ENCODE measurements around the gene SYTL1. TPM values are rescaled to one million over a fixed set of nuclear protein-coding genes. Genes with fewer than 3 reads are reported as not detected.

The SYTL1 gene
- polyA plus RNA-seq, 3 donors: 0.67 to 104 (median 12.5) TPM

- H3K27ac ChIP-seq (ENCODE audit: low read depth, low read length): no peak overlapping the region
- 92 to 96% (median 95%) methylated on average over 16 to 18 of the region's 18 CpGs for WGBS, 3 donors
Measured at GRCh38 chr1:27393641-27394281, 51.9 kb downstream of the SYTL1 start.

GRCh38 chr1:27394282-27394658, 52.4 kb downstream of the SYTL1 start:
- no peak overlapping the region for H3K27ac ChIP-seq (ENCODE audit: low read depth, low read length)
- WGBS, 3 donors: 94 to 97% (median 95%) methylated on average over 9 of the region's 9 CpGs

GRCh38 chr1:27394925-27395324, 53.1 kb downstream of the SYTL1 start:
- 61 to 75% (median 64%) methylated on average over 1 of the region's 1 CpG for WGBS, 3 donors
- H3K27ac ChIP-seq (ENCODE audit: low read depth, low read length): no peak overlapping the region

GRCh38 chr1:27395441-27396195, 53.8 kb downstream of the SYTL1 start:
- WGBS, 3 donors: 5 to 7% (median 6%) methylated on average over 9 to 10 of the region's 10 CpGs
- no peak overlapping the region for H3K27ac ChIP-seq (ENCODE audit: low read depth, low read length)

- no peak overlapping the region for H3K27ac ChIP-seq (ENCODE audit: low read depth, low read length)
- WGBS, 3 donors: 67 to 82% (median 70%) methylated on average over 3 of the region's 3 CpGs
Measured at GRCh38 chr1:27397110-27397509, 55.3 kb downstream of the SYTL1 start.

- no peak overlapping the region for H3K27ac ChIP-seq (ENCODE audit: low read depth, low read length)
- WGBS, 3 donors: 68 to 79% (median 79%) methylated on average over 7 of the region's 7 CpGs
Measured at GRCh38 chr1:27397749-27398148, 55.9 kb downstream of the SYTL1 start.

- 66 to 83% (median 83%) methylated on average over 4 of the region's 4 CpGs for WGBS, 3 donors
- H3K27ac ChIP-seq (ENCODE audit: low read depth, low read length): no peak overlapping the region
Measured at GRCh38 chr1:27398405-27399149, 56.8 kb downstream of the SYTL1 start.

GRCh38 chr1:27399251-27400025, 57.6 kb downstream of the SYTL1 start:
- WGBS, 3 donors: 36 to 57% (median 54%) methylated on average over 19 of the region's 19 CpGs
- H3K27ac ChIP-seq (ENCODE audit: low read depth, low read length): no peak overlapping the region

GRCh38 chr1:27400082-27400962, 58.5 kb downstream of the SYTL1 start:
- WGBS, 3 donors: 33 to 51% (median 42%) methylated on average over 13 of the region's 13 CpGs
- no peak overlapping the region for H3K27ac ChIP-seq (ENCODE audit: low read depth, low read length)

GRCh38 chr1:27400963-27401341, 59.1 kb downstream of the SYTL1 start:
- H3K27ac ChIP-seq (ENCODE audit: low read depth, low read length): no peak overlapping the region
- WGBS, 3 donors: 86 to 91% (median 90%) methylated on average over 5 of the region's 5 CpGs

- H3K27ac ChIP-seq (ENCODE audit: low read depth, low read length): no peak overlapping the region
- 22 to 25% (median 25%) methylated on average over 8 of the region's 8 CpGs for WGBS, 3 donors
Measured at GRCh38 chr1:27402349-27402754, 60.5 kb downstream of the SYTL1 start.

GRCh38 chr1:27403065-27403726, 61.4 kb downstream of the SYTL1 start:
- WGBS, 3 donors: 20 to 73% (median 24%) methylated on average over 23 to 24 of the region's 24 CpGs
- no peak overlapping the region for H3K27ac ChIP-seq (ENCODE audit: low read depth, low read length)

Other genes with a start within 250 kb of the SYTL1 start
- gene SLC9A1, start 186.9 kb upstream of the SYTL1 start, polyA plus RNA-seq: 10 to 100 TPM in 1 of 3 donors, 1 to 10 TPM in 2; 6.6 to 14.5 (median 8.9) TPM
- gene WDTC1, start 107.4 kb upstream of the SYTL1 start, polyA plus RNA-seq: 10 to 100 TPM; 12.7 to 27.1 (median 19.5) TPM
- gene TMEM222, start 19.9 kb upstream of the SYTL1 start, polyA plus RNA-seq: 10 to 100 TPM; 27.1 to 44.9 (median 27.2) TPM
- 10 to 100 TPM; 16.5 to 93.0 (median 56.0) TPM for gene MAP3K6, start 24.9 kb downstream of the SYTL1 start, polyA plus RNA-seq
- 100 to 1,000 TPM in 1 of 3 donors, 10 to 100 TPM in 1, 1 to 10 TPM in 1; 8.8 to 133 (median 63.9) TPM for gene FCN3, start 32.8 kb downstream of the SYTL1 start, polyA plus RNA-seq
- under 1 TPM in 2 of 3 donors, not detected in 1; 0.07 to 0.61 TPM for gene CD164L2, start 41.3 kb downstream of the SYTL1 start, polyA plus RNA-seq
- gene GPR3, start 50.6 kb downstream of the SYTL1 start, polyA plus RNA-seq: 1 to 10 TPM in 1 of 3 donors, under 1 TPM in 2; 0.43 to 1.2 (median 0.94) TPM
- 10 to 100 TPM; 29.9 to 51.7 (median 41.3) TPM for gene WASF2, start 148.1 kb downstream of the SYTL1 start, polyA plus RNA-seq

All from adipose tissue (tissue), 3 donors.